ENCODE measurements around the gene PLXDC1. TPM values are rescaled to one million over a fixed set of nuclear protein-coding genes. Genes with fewer than 3 reads are reported as not detected.

The PLXDC1 gene
- total RNA-seq: 1 to 10 TPM in 1 of 6 experiments, under 1 TPM in 5; 0.11 to 1.6 (median 0.54) TPM
- long read RNA-seq: 0 reads

GRCh38 chr17:39151150-39151942, at the start of gene PLXDC1:
Gene PLXDC1, minus strand, starts transcription at chr17:39151637. Its CDS starts 200 bp downstream, at chr17:39151437.
- TF ChIP-seq CTCF (IDR thresholded peaks at IDR 0.05) (no peak), POLR2A (IDR thresholded peaks at IDR 0.05) (no peak)
- no peaks in the 10 kb centered on the region for H3K9me3 ChIP-seq
- WGBS (ENCODE audit: insufficient coverage, low coverage, low lambda C conversion rate, missing lambda C conversion rate): 0% methylated on average over 1 of the region's 68 CpGs
- ATAC-seq (no peak), DNase-seq (no peak)
- peaks cover 0 to 11% (median 2%) of the 10 kb centered on the region in 4 donors for H3K4me1 ChIP-seq
- peaks cover 0 to 3% of the 10 kb centered on the region in 2 donors for H3K27me3 ChIP-seq
- no peak within 1 kb of the TSS for H3K27ac ChIP-seq
- H3K36me3 ChIP-seq: no peaks in the 10 kb centered on the region
- H3K4me3 ChIP-seq: peak within 1 kb of the TSS in 2 of 3 donors; percentile 16
- intact Hi-C loops (cut with DNase I): loop anchor here (5.0 to 10.0 kb wide), 3 partner anchors 167 to 277 kb away; partner anchors contain the start of gene LASP1 (in 1 of the 2)

- intact Hi-C loops (cut with DNase I): no loop called here
- H3K4me1 ChIP-seq: peaks cover 0 to 28% (median 3%) of the 10 kb centered on the region in 4 donors
- 32% methylated on average over 11 of the region's 11 CpGs for WGBS (ENCODE audit: insufficient coverage, low coverage, low lambda C conversion rate, missing lambda C conversion rate)
These were observed 49.6 kb upstream of the PLXDC1 start for GRCh38 chr17:39200957-39201510.

GRCh38 chr17:39200070-39200879, 48.8 kb upstream of the PLXDC1 start, which contains the start of gene RPL19:
Gene RPL19, plus strand, starts transcription at chr17:39200283. Its CDS starts 62 bp downstream, at chr17:39200345.
- WGBS (ENCODE audit: insufficient coverage, low coverage, low lambda C conversion rate, missing lambda C conversion rate): 0% methylated on average over 28 of the region's 52 CpGs
- intact Hi-C loops (cut with DNase I): no loop called here
- ATAC-seq: peak; percentile 84 to 89 (median 84)
- peak; percentile 80 to 86 (median 82) for DNase-seq
- H3K9me3 ChIP-seq: no peaks in the 10 kb centered on the region
- H3K27ac ChIP-seq: peak within 1 kb of the TSS; percentile 96 to 99 (median 99)
- TF ChIP-seq CTCF (IDR thresholded peaks at IDR 0.05): no peak
- TF ChIP-seq POLR2A (IDR thresholded peaks at IDR 0.05): peak; percentile 65
- H3K4me1 ChIP-seq: peaks cover 0 to 28% (median 3%) of the 10 kb centered on the region in 4 donors
- peak within 1 kb of the TSS; percentile 93 to 99 (median 96) for H3K4me3 ChIP-seq
- H3K27me3 ChIP-seq: no peaks in the 10 kb centered on the region
- peaks cover 8 to 41% (median 31%) of the 10 kb centered on the region in 4 donors for H3K36me3 ChIP-seq

More at GRCh38 chr17:39200957-39201510, 49.6 kb upstream of the PLXDC1 start:
- Histone ChIP-seq H3K27me3 (no peaks in the 10 kb centered on the region), H3K36me3 (peaks cover 8 to 41% (median 31%) of the 10 kb centered on the region in 4 donors), H3K27ac (peak overlapping the region; percentile 96 to 99 (median 99)), H3K4me3 (peak overlapping the region; percentile 93 to 99 (median 96)), H3K9me3 (no peaks in the 10 kb centered on the region)
- TF ChIP-seq POLR2A (IDR thresholded peaks at IDR 0.05) (no peak), CTCF (IDR thresholded peaks at IDR 0.05) (no peak)
- ATAC-seq (no peak), DNase-seq (no peak)

- peak overlapping the region; percentile 93 to 99 (median 96) for H3K4me3 ChIP-seq
- H3K27ac ChIP-seq: peak overlapping the region; percentile 96 to 99 (median 99)
- TF ChIP-seq POLR2A (IDR thresholded peaks at IDR 0.05) (peak; percentile 55), CTCF (IDR thresholded peaks at IDR 0.05) (no peak)
- ATAC-seq (peak; percentile 80 to 90 (median 87)), DNase-seq (peak; percentile 83 to 92 (median 89))
- peaks cover 0 to 28% (median 3%) of the 10 kb centered on the region in 4 donors for H3K4me1 ChIP-seq
- intact Hi-C loops (cut with DNase I): no loop called here
- H3K9me3 ChIP-seq: no peaks in the 10 kb centered on the region
- peaks cover 8 to 37% (median 28%) of the 10 kb centered on the region in 4 donors for H3K36me3 ChIP-seq
- WGBS (ENCODE audit: insufficient coverage, low coverage, low lambda C conversion rate, missing lambda C conversion rate): 0% methylated on average over 10 of the region's 10 CpGs
- no peaks in the 10 kb centered on the region for H3K27me3 ChIP-seq
These were observed 48.3 kb upstream of the PLXDC1 start for GRCh38 chr17:39199820-39200069.

Data from right lobe of liver (tissue), 6 donors.